ENCODE results near the gene SDHB.

Gene SDHB

DNA sequence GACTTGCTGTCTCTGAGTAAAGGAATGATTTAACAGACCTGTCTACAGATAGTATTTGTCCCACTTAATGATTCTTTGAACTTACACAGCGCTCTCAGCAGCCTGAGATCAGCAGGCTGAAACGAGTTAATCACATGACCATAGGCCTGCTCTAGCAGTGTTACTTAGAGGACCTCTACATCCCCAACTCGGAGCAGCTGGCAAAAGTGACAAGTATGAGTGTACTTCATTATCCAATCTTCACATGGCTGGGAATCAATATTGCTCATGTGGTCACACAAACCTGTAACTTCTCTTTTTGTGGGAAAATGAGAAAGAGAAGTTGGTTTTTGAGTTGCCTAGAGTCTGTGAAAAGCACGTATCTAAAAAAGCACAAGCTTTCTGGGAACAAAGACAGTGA lies 30.7 kb downstream of the SDHB start:
- Histone ChIP-seq H2AFZ (ENCODE audit: low read length) (no peak overlapping the region), H3K9me3 (ENCODE audit: insufficient read depth, low read depth, low read length) (no peaks in the 10 kb centered on the region), H3F3A (ENCODE audit: low read depth) (no peaks in the 10 kb centered on the region), H3K36me3 (ENCODE audit: insufficient read depth, low read length) (peaks cover 99% of the 10 kb centered on the region; the same call in 1 of the 2 replicates), H3K4me1 (ENCODE audit: insufficient read depth, low read length, poor library complexity, severe bottlenecking) (no peaks in the 10 kb centered on the region), H3K79me2 (ENCODE audit: insufficient read depth, low read length) (no peaks in the 10 kb centered on the region), H3K4me3 (ENCODE audit: low read length, poor library complexity, severe bottlenecking) (no peak overlapping the region), H3K4me2 (ENCODE audit: low read depth, low read length, poor library complexity, severe bottlenecking) (no peak overlapping the region), H3K9ac (ENCODE audit: low read depth, low read length, poor library complexity, severe bottlenecking) (no peak overlapping the region), H3K27me3 (ENCODE audit: insufficient read depth, low read length, poor library complexity, severe bottlenecking) (no peaks in the 10 kb centered on the region), H3K9me2 (replicated peaks; ENCODE audit: low read depth, low read length) (no peaks in the 10 kb centered on the region), H4K20me1 (ENCODE audit: insufficient read depth, low read length, poor library complexity, severe bottlenecking) (no peaks in the 10 kb centered on the region)
- no peak for TF ChIP-seq EZH2phosphoT487 (IDR thresholded peaks at IDR 0.05; ENCODE audit: borderline replicate concordance)
- TF ChIP-seq, protein P1, sequence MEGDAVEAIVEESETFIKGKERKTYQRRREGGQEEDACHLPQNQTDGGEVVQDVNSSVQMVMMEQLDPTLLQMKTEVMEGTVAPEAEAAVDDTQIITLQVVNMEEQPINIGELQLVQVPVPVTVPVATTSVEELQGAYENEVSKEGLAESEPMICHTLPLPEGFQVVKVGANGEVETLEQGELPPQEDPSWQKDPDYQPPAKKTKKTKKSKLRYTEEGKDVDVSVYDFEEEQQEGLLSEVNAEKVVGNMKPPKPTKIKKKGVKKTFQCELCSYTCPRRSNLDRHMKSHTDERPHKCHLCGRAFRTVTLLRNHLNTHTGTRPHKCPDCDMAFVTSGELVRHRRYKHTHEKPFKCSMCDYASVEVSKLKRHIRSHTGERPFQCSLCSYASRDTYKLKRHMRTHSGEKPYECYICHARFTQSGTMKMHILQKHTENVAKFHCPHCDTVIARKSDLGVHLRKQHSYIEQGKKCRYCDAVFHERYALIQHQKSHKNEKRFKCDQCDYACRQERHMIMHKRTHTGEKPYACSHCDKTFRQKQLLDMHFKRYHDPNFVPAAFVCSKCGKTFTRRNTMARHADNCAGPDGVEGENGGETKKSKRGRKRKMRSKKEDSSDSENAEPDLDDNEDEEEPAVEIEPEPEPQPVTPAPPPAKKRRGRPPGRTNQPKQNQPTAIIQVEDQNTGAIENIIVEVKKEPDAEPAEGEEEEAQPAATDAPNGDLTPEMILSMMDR (conservative IDR thresholded peaks at IDR 0.05; ENCODE audit: low read length) = no peak

DNA sequence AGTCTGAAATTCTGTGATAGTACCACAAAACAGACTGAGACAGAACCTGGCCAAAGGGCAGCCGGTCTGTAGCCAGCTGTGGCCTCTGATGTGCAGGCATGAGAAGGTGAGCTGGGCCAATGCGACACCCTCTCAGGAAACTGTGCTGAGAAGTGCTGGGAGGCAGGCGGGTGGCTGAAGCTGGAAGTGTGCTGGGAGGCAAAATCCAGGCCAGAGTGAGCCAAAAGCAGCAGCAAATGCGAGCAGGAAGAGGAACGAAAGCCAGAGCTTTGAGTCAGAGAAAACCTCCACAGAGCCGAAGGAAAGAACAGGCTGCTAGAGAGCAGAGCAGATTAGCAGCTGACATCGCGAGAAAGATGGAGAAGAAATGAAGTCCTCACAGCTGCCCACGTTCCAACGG lies 31.9 kb downstream of the SDHB start:
- Histone ChIP-seq H3K27me3 (ENCODE audit: insufficient read depth, low read length, poor library complexity, severe bottlenecking) (no peaks in the 10 kb centered on the region), H3K79me2 (ENCODE audit: insufficient read depth, low read length) (no peaks in the 10 kb centered on the region), H3K36me3 (ENCODE audit: insufficient read depth, low read length) (peaks cover 95% of the 10 kb centered on the region; the same call in 1 of the 2 replicates), H4K20me1 (ENCODE audit: insufficient read depth, low read length, poor library complexity, severe bottlenecking) (no peaks in the 10 kb centered on the region), H3K9me3 (ENCODE audit: insufficient read depth, low read depth, low read length) (no peaks in the 10 kb centered on the region), H3K9ac (ENCODE audit: low read depth, low read length, poor library complexity, severe bottlenecking) (no peak overlapping the region), H3K4me2 (ENCODE audit: low read depth, low read length, poor library complexity, severe bottlenecking) (no peak overlapping the region), H3F3A (ENCODE audit: low read depth) (no peaks in the 10 kb centered on the region), H3K9me2 (replicated peaks; ENCODE audit: low read depth, low read length) (no peaks in the 10 kb centered on the region), H3K4me3 (ENCODE audit: low read length, poor library complexity, severe bottlenecking) (no peak overlapping the region), H2AFZ (ENCODE audit: low read length) (no peak overlapping the region), H3K4me1 (ENCODE audit: insufficient read depth, low read length, poor library complexity, severe bottlenecking) (no peaks in the 10 kb centered on the region)
- TF ChIP-seq EZH2phosphoT487 (IDR thresholded peaks at IDR 0.05; ENCODE audit: borderline replicate concordance) = no peak
- TF ChIP-seq, protein P1 (conservative IDR thresholded peaks at IDR 0.05; ENCODE audit: low read length) = no peak

DNA sequence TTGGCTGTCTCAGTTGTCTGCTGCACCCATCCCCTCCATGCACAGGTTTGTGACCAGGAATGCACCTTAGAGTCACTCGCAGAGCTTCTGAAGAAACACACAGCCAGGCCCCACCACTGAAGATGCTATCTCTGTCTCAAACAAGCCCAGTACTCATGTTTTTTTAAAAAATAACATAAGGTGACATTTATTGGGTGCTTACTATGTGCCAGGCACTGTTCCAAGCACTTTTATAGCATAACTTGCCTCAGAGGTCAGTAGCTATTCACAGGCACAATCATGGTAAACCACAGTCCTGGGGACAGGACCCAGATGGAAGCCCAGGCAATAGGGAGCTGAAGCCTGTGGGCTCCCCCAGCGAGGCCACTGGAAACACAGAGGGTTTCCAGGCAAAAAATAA lies 33.3 kb downstream of the SDHB start:
- peaks cover 81% of the 10 kb centered on the region; the same call in 1 of the 2 replicates for H3K36me3 ChIP-seq (ENCODE audit: insufficient read depth, low read length)

More for the DNA sequence above, 33.3 kb downstream of the SDHB start:
- Histone ChIP-seq H3K9me3 (ENCODE audit: insufficient read depth, low read depth, low read length) (no peaks in the 10 kb centered on the region), H4K20me1 (ENCODE audit: insufficient read depth, low read length, poor library complexity, severe bottlenecking) (no peaks in the 10 kb centered on the region), H3K4me2 (ENCODE audit: low read depth, low read length, poor library complexity, severe bottlenecking) (no peak overlapping the region), H3K4me3 (ENCODE audit: low read length, poor library complexity, severe bottlenecking) (no peak overlapping the region), H3K79me2 (ENCODE audit: insufficient read depth, low read length) (no peaks in the 10 kb centered on the region), H2AFZ (ENCODE audit: low read length) (no peak overlapping the region), H3K4me1 (ENCODE audit: insufficient read depth, low read length, poor library complexity, severe bottlenecking) (no peaks in the 10 kb centered on the region), H3K9me2 (replicated peaks; ENCODE audit: low read depth, low read length) (no peaks in the 10 kb centered on the region), H3K9ac (ENCODE audit: low read depth, low read length, poor library complexity, severe bottlenecking) (no peak overlapping the region), H3F3A (ENCODE audit: low read depth) (no peaks in the 10 kb centered on the region), H3K27me3 (ENCODE audit: insufficient read depth, low read length, poor library complexity, severe bottlenecking) (no peaks in the 10 kb centered on the region)
- TF ChIP-seq EZH2phosphoT487 (IDR thresholded peaks at IDR 0.05; ENCODE audit: borderline replicate concordance) = no peak
- TF ChIP-seq, protein P1 (conservative IDR thresholded peaks at IDR 0.05; ENCODE audit: low read length) = no peak
